Colonic mucosa (tissue), 4 donors: ENCODE measurements around the gene ADGRG7. TPM values are rescaled to one million over a fixed set of nuclear protein-coding genes. Genes with fewer than 3 reads are reported as not detected.

Experiments used
- DNase-seq: peaks from one replicate; pipeline ENCODE4 v3.0.0-alpha.2; 2020
- H3K27ac ChIP-seq: fragments of 200-600 bp; one replicate; pipeline ENCODE4 v1.8.0; 2021
- H3K27me3 ChIP-seq: fragments of 200-600 bp; one replicate; pipeline ENCODE4 v1.8.0; 2021
- H3K36me3 ChIP-seq: fragments of 200-600 bp; one replicate; pipeline ENCODE4 v1.8.0; 2021
- H3K4me1 ChIP-seq: fragments of 200-600 bp; one replicate; pipeline ENCODE4 v1.8.0; 2021; ENCODE audit warnings: mild to moderate bottlenecking
- H3K4me3 ChIP-seq: fragments of 200-600 bp; one replicate; pipeline ENCODE4 v1.8.0; 2021
- H3K9ac ChIP-seq, 2 donors: one replicate each; pipeline ENCODE4 v1.7.0; 2013; ENCODE audit warnings: control low read depth in 2 of 2, low read depth in 2 of 2, low read length in 2 of 2
- H3K9me3 ChIP-seq: fragments of 200-600 bp; one replicate; pipeline ENCODE4 v1.8.0; 2021
- CTCF ChIP-seq: fragments of 200-600 bp; IDR thresholded peaks from one replicate; pipeline ENCODE4 v1.8.0; 2022; ENCODE audit warnings: antibody characterized with exemption, mild to moderate bottlenecking
- intact Hi-C: fragments of 100-400 bp; cut with DNase I; formaldehyde crosslinking; loops from one replicate; pipeline ENCODE4 v1.14.1; 2022
- total RNA-seq, 2 donors: library from RNA; stranded (reverse); fragmentation: NEBNext Ultra II Directional in 1 of 2; extraction: Animal tissue kit (Norgen Biotek cat#: 25700) in 1 of 2; gene quantifications; one replicate each; pipeline ENCODE4 v1.2.1, GENCODE V29; 2021
- donor health status: healthy.
- donor health status: DM: no; HTN: no; CAD: no.
- donor health status: DM: no; HTN: no; CAD: no.

ADGRG7 gene
- total RNA-seq, 2 donors from 2014 or later = 3.2 to 13.4 TPM

DNA sequence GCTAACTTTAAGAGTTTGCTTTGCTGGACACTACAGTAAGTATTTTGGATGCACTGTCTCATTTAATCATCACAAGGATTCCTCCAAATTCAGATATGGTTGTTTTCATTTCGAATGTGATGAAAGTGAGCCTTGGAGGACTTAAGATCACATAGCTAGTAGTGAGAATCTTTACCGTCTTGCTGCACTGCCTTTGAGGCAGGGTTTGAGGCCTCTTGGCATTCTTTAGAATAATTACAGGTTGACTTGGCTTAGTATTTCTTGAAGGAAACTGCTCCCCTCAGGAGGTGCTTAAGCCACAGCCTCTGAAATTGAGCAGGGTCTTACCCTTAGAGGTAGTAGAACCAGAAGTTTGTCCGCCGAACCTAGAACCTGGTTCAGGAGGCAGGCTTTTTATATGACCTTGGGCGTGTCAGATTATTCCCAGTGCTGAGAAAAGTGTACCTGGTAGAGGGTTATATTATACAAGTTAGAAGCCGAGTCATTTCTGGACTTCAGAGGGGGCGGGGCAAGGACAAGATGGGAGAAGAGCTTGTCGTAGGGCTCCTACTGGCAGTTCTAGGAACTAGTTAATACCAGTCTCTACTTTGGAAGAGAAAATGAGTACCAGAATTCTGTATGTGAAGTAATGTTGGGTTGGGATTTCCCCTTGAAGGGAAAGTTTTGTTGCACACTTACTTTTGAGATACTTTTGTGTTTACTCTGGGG lies 101.0 kb downstream of the ADGRG7 start:
- Histone ChIP-seq H3K9ac (peak overlapping the region; percentile 72 to 85), H3K4me1 (peaks cover 1% of the 10 kb centered on the region), H3K4me3 (peak overlapping the region; percentile 67), H3K9me3 (no peaks in the 10 kb centered on the region), H3K27ac (peak overlapping the region; percentile 90), H3K27me3 (no peaks in the 10 kb centered on the region), H3K36me3 (no peaks in the 10 kb centered on the region)
- TF ChIP-seq CTCF = no peak
- peak; percentile 82 for DNase-seq
- intact Hi-C loops = no loop called here

DNA sequence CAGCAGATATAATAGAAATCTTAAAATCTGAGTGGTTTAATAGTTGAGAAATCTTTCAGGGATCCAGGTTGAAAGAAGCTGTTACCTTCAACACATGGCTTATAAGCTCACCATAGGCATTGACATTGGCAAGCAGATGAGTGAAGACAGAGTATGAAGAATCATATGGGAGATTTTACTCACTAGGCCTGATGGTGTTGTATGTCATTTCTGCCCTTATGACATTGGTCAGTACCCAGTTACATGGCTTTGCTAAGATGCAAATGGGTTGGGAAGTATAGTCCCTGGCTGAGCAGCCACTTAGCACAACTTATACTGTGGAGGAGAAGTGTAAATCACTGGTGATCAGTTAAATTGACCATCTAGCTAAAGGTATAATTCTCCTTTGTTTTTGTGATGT lies 105.8 kb downstream of the ADGRG7 start:
- intact Hi-C loops = no loop called here
- Histone ChIP-seq H3K27me3 (no peaks in the 10 kb centered on the region), H3K9me3 (no peaks in the 10 kb centered on the region), H3K9ac (no peak overlapping the region), H3K27ac (no peak overlapping the region), H3K4me3 (no peak overlapping the region), H3K4me1 (peaks cover 6% of the 10 kb centered on the region), H3K36me3 (no peaks in the 10 kb centered on the region)
- DNase-seq = no peak
- no peak for TF ChIP-seq CTCF

DNA sequence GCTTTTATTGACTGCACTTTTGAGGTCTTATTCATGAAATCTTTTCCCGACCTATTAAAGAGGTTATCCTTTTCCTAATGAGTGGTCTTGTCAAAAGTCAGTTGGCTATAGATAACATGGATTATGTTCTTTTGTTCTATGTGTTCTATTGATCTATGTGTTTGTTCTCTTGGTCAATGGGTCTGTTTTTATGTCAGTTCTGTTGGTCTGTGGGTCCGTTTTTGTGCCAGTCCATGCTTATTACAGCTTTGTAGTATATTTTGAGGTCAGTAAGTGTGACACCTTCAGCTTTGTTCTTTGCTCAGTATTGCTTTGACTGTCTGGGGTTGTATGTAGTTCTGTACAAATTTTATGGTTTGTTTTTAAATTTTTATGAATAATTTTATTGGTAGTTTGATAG lies 107.7 kb downstream of the ADGRG7 start:
- no peaks in the 10 kb centered on the region for H3K27me3 ChIP-seq
- no peak for TF ChIP-seq CTCF
- no peak overlapping the region for H3K9ac ChIP-seq
- peaks cover 6% of the 10 kb centered on the region for H3K4me1 ChIP-seq
- DNase-seq = no peak
- H3K4me3 ChIP-seq = no peak overlapping the region
- no peaks in the 10 kb centered on the region for H3K9me3 ChIP-seq
- intact Hi-C loops = no loop called here
- no peak overlapping the region for H3K27ac ChIP-seq
- no peaks in the 10 kb centered on the region for H3K36me3 ChIP-seq

- no peak for TF ChIP-seq CTCF
- H3K9me3 ChIP-seq = no peaks in the 10 kb centered on the region
- no peak overlapping the region for H3K9ac ChIP-seq
- intact Hi-C loops = no loop called here
- H3K36me3 ChIP-seq = no peaks in the 10 kb centered on the region
- peaks cover 6% of the 10 kb centered on the region for H3K4me1 ChIP-seq
- H3K4me3 ChIP-seq = no peak overlapping the region
- H3K27ac ChIP-seq = no peak overlapping the region
- no peak for DNase-seq
- H3K27me3 ChIP-seq = no peaks in the 10 kb centered on the region
Measured at GRCh38 chr3:100717637-100718487, 108.5 kb downstream of the ADGRG7 start.

DNA sequence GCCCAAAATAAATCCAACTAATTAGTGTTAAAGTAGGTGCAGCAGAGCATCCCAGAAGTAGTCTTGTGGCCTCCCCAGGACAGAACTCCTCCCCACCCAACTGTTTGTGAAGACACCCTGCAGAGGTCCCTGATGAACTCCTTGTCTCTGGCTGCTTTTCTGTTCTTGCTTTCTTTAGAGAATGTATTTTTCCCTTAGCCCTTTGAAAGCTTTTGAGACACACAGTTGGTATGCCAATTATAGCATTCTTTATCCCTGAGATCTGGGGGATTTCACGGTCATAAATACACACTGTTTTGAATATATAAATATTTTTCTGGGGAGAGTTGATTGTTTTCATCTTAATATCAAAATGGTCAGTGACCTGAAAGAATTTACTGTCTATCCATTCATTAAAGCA lies 109.7 kb downstream of the ADGRG7 start:
- H3K4me3 ChIP-seq = no peak overlapping the region
- DNase-seq = no peak
- H3K27me3 ChIP-seq = no peaks in the 10 kb centered on the region
- TF ChIP-seq CTCF = no peak
- H3K4me1 ChIP-seq = peaks cover 6% of the 10 kb centered on the region
- no peaks in the 10 kb centered on the region for H3K36me3 ChIP-seq
- no peaks in the 10 kb centered on the region for H3K9me3 ChIP-seq
- intact Hi-C loops = no loop called here
- H3K27ac ChIP-seq = no peak overlapping the region
- H3K9ac ChIP-seq = no peak overlapping the region
